Retinal pigment epithelial cell (primary cell): ENCODE results near the gene ARFGAP1.

ENCODE experiments used
- DNase-seq: peaks from one replicate; pipeline ENCODE4 v3.0.0-alpha.2; 2010; ENCODE audit warnings: low read depth
- H3K4me3 ChIP-seq: 2 replicates; pipeline ENCODE4 v1.5.1; 2011; ENCODE audit warnings: mild to moderate bottlenecking, low read length, control low read depth, moderate library complexity
- CTCF ChIP-seq: conservative IDR thresholded peaks from 2 replicates; pipeline ENCODE4 v1.5.1; 2011; ENCODE audit warnings: low read depth, low read length, control low read depth, inconsistent platforms

Gene ARFGAP1

GRCh38 chr20:63337786-63338420 lies 65.3 kb downstream of the ARFGAP1 start:
- no peak for DNase-seq
- no peak overlapping the region for H3K4me3 ChIP-seq
- no peak for TF ChIP-seq CTCF
